GM19455 (cell line): Measurements from ENCODE around the gene BSG.
"Not testable (repeated sequence)": the region's sequence is repeated elsewhere in the genome, so short reads cannot be mapped to it uniquely, and the experiment has no call there.

ENCODE experiments used
- ATAC-seq: cut with Tn5 transposase; IDR thresholded peaks from one replicate; pipeline ENCODE4 v1.9.1; 2021; ENCODE audit not compliant: unreplicated experiment

BSG gene

DNA sequence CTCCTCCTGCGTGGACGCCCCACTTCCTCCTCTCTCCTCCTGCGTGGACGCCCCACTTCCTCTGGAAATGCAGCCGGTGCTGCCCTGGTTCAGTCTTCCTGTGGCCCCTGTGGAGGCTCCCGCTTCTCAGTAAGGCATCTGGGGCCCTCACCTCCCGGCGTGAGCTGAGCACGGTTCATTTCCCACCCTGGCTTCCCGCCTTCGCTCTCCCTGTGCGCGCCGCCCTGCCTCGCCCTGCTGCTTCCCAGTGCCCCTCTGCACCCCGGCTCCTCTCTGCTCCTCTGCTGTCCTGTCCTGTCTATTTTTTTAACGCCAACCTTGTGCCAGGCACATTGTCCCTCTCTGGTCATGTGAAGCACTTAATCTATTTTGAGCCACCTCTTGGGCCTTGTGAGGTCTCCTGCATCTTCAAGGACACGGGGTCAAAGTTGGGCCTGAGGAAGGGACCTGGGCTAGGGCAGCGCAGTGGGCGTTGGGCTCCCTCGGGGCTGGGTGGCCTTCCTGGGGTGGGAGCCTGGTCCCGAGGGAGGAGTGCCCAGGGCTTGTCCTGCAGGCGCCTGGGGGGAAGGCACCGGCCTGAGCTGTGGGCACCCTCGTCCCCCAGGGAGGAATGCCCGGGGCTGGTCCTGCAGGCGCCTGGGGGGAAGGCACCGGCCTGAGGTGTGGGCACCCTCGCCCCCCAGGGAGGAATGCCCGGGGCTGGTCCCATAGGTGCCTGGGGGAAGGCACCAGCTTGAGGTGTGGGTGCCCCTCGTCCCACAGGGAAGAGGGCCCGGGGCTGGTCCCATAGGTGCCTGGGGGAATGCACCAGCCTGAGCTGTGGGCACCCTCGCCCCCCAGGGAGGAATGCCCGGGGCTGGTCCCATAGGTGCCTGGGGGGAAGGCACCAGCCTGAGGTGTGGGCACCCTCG, 30.2 kb downstream of the BSG start:
- ATAC-seq, result no peak

DNA sequence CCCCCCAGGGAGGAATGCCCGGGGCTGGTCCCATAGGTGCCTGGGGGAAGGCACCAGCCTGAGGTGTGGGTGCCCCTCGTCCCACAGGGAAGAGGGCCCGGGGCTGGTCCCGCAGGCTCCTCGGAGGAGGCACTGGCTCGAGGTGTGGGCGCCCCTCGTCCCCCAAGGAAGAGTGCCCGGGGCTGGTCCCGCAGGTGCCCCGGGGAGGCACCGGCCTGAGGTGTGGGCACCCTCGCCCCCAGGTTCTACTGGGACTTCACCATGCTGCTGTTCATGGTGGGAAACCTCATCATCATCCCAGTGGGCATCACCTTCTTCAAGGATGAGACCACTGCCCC, 30.9 kb downstream of the BSG start:
- ATAC-seq, result not testable (repeated sequence)

DNA sequence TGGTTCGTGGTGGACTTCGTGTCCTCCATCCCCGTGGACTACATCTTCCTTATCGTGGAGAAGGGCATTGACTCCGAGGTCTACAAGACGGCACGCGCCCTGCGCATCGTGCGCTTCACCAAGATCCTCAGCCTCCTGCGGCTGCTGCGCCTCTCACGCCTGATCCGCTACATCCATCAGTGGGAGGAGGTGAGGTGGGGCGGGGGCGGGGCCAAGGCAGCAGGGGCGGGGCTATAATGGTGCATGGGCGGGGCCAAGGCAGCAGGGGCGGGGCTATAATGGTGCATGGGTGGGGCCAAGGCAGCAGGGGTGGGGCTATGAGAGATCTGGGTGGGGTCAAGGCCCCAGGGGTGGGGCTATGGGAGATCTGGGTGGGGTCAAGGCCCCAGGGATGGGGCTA, 31.4 kb downstream of the BSG start:
- ATAC-seq, result not testable (repeated sequence)

DNA sequence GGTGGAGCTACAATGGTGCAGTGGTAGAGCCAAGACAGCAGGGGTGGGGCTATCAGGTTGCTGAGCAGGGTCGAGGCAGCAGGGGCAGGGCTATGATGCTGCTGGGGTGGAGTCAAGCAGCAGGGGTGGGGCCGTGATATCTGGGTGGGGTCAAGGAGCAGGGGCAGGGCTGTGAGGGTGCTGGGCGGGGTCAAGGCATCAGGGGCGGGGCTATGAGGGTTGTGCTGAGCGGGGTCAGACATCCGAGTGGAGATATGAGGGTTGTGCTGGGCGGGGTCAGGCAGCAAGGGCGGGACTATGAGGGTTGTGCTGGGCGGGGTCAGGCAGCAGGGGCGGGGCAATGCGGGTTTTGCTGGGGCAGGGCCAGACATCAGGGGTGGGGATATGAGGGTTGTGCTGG, 32.0 kb downstream of the BSG start:
- no peak for ATAC-seq

DNA sequence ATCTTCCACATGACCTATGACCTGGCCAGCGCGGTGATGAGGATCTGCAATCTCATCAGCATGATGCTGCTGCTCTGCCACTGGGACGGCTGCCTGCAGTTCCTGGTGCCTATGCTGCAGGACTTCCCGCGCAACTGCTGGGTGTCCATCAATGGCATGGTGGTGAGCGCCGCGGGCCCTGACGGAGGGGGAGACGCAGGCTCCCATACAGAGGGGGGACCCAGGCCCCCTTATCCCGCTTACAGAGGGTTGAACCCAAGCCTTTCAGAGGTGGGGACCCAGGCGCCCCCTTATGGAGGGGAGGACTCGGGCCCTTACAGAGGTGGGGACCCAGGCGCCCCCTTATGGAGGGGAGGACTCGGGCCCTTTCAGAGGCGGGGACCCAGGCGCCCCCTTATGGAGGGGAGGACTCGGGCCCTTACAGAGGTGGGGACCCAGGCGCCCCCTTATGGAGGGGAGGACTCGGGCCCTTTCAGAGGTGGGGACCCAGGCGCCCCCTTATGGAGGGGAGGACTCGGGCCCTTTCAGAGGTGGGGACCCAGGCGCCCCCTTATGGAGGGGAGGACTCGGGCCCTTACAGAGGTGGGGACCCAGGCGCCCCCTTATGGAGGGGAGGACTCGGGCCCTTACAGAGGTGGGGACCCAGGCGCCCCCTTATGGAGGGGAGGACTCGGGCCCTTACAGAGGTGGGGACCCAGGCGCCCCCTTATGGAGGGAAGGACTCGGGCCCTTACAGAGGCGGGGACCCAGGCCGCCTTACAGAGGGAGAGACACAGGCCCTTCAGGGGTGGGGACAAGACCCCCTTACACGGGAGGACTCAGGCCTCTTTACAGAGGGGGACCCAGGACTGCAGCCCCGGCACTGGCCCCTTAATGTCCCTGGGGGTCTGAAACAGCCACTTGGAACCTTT, 32.9 kb downstream of the BSG start:
- ATAC-seq, result not testable (repeated sequence)

DNA sequence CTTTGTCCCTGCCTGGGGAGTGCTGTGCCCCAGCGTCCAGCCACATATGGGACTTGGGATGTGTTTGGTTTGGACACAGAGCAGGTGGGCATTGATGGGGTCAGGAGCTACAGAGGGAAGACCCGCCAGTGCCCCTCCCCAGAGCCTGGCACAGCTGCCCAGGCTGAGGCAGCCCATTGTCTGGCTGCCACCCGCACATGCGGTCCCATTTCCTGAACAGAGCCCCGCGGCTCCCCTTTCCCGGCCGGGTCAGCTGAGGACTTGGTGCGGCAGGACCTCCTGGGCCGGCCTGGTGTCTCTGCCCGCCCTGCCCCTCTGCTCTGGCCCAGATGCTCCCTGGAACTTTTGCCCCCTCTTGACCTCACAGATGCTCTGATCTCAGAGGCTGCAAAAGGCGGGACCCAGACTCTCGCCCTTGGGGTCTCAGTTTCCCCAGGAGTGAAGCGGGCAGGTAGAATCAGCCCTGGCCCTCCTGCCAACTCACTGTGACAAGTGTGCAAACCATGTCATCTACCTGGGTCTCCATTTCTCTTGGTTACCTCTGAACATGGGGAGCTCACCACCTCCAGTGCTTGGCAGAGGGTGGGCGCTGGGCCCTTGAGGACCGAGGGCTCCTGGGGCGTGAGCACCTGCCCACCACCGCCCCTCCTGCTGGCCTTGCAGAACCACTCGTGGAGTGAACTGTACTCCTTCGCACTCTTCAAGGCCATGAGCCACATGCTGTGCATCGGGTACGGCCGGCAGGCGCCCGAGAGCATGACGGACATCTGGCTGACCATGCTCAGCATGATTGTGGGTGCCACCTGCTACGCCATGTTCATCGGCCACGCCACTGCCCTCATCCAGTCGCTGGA, 35.1 kb downstream of the BSG start:
- ATAC-seq, result no peak

DNA sequence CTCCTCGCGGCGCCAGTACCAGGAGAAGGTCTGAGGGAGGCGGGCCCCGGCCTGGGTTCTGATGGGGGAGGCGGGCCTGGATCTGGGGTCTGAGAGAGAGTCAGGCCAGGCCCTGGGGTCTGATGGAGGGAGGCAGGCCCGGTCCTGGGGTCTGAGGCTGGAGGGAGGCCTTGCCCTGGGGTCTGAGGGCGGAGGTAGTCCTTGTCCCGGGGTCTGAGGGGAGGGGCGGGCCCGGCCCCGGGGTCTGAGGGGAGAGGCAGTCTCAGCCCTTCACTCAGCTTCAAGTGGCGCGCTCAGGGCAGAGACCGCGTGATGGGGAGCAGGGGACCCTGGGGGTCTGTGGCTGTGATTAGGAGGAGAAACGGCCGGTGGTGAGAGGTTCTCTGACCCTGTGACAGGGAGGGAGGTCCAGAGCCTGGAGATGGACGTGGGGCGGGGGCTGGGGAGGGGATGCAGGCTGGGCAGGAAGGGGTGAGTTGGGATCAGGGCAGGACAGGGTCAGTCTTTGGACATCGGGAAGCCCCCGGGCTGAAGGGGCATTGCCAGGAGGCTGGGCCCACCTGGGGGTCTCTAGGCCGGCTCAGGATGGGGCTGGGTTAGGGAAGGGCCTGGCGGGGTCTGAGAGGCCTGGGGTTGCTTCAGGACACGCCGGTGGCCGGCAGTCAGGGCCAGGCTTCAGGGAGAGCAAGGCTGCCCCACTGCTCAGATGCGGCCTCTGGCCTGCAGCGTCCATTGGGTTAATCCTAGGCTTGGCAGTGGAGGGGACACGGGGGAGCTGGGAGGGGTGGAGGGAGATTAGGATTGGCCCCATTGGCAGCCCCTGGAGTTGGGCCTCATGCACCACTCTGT, 36.0 kb downstream of the BSG start:
- ATAC-seq, result no peak

DNA sequence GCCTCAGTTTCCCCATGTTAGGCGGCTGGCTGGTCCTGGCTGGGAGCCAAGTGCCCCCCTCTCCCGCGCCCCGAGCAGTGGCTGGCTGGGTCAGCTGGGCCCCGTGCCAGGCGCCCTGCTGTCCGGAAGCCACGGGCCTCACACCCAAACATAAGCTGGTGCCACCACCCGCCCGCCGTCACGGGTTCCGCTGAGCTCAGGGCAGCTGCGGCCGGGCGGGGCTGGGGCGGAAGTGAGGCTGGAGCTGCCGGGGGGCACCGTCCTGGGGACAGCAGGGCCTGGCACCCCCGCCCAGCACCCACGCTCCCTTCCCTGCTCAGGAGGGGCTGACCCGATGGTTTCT, 36.6 kb downstream of the BSG start:
- no peak for ATAC-seq

DNA sequence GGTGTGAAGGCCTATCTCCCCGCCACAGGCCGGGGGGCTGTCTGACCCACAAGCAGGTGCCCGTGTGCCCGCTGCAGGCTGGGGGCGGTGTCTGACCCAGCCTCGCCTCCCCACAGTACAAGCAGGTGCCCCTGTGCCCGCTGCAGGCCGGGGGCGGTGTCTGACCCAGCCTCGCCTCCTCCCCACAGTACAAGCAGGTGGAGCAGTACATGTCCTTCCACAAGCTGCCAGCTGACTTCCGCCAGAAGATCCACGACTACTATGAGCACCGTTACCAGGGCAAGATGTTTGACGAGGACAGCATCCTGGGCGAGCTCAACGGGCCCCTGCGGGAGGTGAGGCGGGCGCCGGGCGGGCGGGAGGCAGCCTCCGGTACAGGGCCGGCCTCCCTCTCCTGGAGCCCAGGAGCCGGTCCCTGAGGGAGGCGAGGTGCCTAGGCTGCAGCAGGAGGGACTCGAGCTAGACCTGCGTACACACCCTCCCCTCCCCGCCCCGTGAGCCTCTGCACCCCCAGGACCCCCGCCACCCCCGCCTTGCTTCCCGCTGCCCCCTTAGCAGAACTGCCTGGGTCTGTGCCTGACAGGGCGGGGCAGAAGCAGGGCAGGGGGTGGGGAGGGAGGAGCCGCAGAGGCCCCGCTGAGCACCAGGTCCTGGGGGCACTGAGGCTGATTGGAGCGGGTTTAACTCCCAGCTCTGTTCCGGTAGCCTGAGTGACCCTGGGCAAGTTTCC, 37.8 kb downstream of the BSG start:
- no peak for ATAC-seq

DNA sequence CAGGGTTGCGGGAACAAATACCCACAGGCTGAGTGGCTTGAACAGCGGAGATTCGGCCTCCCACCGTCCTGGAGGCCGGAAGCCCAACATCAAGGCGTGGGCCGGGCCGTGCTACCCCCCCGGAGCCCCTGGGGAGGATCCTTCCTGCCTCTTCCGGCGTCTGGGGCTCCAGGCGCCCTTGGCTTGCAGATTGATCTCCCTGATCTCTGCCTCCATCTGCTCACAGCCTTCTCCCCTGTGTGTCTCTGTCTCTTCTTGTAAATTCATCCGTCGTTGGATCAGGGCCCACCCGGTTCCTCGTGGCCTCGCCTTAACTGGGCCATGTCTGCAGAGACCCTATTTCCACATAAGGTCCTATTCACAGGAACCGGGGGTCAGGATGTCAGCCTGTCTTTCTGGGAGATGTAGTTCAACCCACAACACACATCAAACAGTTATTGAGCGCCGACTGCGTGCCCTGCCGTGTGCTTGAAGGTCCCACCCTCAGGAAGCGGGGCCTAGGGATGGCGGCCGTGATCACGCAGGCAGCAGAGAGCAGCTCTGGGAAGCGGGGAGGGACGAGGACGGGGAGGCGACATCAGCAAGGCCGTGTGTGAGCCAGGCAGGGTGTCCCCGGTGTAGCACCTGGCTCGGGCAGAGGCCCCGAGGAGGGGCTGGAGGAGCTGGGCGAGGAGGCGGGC, 38.5 kb downstream of the BSG start:
- no peak for ATAC-seq

DNA sequence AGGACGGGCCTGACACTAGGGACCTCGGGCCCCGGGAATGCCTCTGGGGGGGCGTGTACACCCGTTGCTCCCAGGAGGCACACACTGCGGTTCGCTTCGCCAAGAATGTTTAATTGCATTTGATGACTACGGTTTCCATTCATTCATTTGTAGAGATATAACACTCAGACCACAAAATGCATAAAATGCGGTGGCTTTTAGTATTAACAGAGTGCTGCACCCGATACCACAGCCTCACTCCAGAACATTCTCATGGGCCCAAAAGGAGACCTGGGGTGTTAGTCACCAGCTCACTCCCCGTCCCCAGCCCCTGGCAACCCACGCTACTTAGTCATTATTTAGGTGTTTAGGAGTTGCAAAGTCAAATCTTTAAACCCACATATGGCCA, 39.1 kb downstream of the BSG start:
- ATAC-seq, result no peak

DNA sequence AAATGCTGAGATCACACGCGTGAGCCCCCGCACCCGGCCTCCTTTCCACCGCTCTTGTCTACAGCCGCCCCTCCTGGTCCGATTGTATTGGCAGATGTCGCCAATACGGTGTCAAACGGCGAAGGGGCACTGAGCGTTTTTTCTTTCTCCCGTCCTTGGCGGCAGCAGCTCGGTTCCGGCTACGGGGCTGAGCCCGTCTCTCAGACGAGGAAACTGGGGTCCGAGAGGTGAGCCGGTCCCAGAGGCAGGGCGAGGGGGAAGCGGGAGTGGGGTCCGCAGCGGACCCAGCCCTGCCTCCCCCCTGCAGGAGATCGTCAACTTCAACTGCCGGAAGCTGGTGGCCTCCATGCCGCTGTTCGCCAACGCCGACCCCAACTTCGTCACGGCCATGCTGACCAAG, 40.5 kb downstream of the BSG start:
- no peak for ATAC-seq

DNA sequence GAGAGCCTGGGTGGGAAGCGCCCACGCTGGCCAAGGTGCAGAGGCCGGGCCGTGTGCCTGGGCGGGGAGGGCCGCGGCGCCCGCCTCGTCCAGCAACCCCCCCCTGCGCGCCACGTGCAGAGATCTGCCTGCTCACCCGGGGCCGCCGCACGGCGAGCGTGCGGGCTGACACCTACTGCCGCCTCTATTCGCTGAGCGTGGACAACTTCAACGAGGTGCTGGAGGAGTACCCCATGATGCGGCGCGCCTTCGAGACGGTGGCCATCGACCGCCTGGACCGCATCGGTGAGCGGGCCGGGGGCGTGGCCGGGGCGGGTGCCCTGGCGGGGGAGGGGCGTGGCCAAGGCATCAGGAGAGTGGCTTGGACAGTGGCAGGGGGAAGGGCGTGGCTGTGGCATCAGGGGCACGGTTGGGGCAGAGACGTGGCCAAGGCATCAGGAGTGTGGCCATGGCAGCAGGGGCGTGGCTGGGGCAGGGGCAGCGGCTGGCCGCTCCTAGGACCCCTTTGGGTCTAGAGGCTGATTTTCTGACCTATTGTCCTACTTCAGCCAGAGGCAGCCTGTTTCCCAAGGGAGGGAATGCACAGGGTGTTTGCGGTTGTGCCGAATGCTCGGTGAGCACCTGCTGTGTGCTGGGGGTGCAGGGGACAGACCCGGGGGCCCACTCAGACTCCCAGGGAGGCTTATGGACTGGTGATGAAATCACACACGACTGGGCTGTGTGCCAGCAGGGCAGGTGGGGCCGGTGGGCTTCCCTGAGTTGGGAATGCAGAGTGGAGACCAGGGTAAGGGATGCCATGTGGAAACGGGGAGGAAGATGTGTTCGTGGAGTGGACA, 41.6 kb downstream of the BSG start:
- no peak for ATAC-seq

DNA sequence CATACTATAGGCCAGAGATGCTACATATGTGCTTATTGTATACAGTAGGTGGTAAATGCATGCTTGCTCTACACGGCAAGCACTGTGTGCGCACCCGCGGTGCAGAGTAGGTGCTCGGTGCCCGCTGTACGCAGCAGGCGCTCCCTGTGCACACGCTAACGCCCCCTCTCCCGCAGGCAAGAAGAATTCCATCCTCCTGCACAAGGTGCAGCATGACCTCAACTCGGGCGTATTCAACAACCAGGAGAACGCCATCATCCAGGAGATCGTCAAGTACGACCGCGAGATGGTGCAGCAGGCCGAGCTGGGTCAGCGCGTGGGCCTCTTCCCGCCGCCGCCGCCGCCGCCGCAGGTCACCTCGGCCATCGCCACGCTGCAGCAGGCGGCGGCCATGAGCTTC, 43.2 kb downstream of the BSG start:
- no peak for ATAC-seq

DNA sequence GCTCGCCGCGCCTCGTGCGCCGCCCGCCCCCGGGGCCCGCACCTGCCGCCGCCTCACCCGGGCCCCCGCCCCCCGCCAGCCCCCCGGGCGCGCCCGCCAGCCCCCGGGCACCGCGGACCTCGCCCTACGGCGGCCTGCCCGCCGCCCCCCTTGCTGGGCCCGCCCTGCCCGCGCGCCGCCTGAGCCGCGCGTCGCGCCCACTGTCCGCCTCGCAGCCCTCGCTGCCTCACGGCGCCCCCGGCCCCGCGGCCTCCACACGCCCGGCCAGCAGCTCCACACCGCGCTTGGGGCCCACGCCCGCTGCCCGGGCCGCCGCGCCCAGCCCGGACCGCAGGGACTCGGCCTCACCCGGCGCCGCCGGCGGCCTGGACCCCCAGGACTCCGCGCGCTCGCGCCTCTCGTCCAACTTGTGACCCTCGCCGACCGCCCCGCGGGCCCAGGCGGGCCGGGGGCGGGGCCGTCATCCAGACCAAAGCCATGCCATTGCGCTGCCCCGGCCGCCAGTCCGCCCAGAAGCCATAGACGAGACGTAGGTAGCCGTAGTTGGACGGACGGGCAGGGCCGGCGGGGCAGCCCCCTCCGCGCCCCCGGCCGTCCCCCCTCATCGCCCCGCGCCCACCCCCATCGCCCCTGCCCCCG, 43.8 kb downstream of the BSG start:
- no peak for ATAC-seq

DNA sequence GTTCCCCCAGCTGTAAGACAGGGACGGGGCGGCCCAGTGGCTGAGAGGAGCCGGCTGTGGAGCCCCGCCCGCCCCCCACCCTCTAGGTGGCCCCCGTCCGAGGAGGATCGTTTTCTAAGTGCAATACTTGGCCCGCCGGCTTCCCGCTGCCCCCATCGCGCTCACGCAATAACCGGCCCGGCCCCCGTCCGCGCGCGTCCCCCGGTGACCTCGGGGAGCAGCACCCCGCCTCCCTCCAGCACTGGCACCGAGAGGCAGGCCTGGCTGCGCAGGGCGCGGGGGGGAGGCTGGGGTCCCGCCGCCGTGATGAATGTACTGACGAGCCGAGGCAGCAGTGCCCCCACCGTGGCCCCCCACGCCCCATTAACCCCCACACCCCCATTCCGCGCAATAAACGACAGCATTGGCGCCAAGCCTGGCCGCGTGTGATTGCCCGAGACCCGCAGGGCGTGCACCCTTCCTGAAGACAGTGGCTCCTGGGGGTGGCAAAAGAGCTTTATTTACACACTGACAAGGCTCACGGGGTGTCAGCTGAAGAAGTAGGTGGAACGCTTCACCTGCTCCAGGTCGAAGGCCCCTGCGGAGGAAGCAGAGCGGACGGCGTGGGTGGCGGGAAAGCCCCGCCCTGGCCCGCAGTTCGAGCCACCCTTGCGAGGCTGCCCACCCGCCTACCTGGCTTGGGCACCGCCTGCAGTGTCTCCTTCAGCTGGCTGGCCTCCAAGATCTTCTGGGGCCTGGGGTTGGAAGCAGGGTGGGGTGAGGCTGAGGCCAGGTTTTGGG, 44.5 kb downstream of the BSG start:
- ATAC-seq, result no peak
